ENCODE data around the gene MYF5.

The MYF5 gene

GRCh38 chr12:80713419-80713818 lies 3.3 kb upstream of the MYF5 start:
- Mint-ChIP-seq H3K4me1 (no peaks in the 10 kb centered on the region), H3K36me3 (ENCODE audit: low read depth) (no peaks in the 10 kb centered on the region), H3K27ac (no peak overlapping the region), H3K4me3 (no peak overlapping the region), H3K27me3 (peaks cover 55% of the 10 kb centered on the region), H3K9me3 (no peaks in the 10 kb centered on the region)
- no peak for ATAC-seq
- no peak for DNase-seq

GRCh38 chr12:80714055-80714454 lies 2.7 kb upstream of the MYF5 start:
- Mint-ChIP-seq H3K9me3 (no peaks in the 10 kb centered on the region), H3K27ac (no peak overlapping the region), H3K4me1 (no peaks in the 10 kb centered on the region), H3K36me3 (ENCODE audit: low read depth) (no peaks in the 10 kb centered on the region), H3K4me3 (no peak overlapping the region), H3K27me3 (peaks cover 48% of the 10 kb centered on the region)
- DNase-seq (no peak), ATAC-seq (no peak)

GRCh38 chr12:80714846-80715245 lies 1.9 kb upstream of the MYF5 start:
- ATAC-seq (no peak), DNase-seq (no peak)
- no peaks in the 10 kb centered on the region for H3K36me3 Mint-ChIP-seq (ENCODE audit: low read depth)
- no peaks in the 10 kb centered on the region for H3K9me3 Mint-ChIP-seq
- H3K27me3 Mint-ChIP-seq, result peaks cover 40% of the 10 kb centered on the region
- H3K27ac Mint-ChIP-seq, result no peak overlapping the region
- H3K4me3 Mint-ChIP-seq, result no peak overlapping the region
- no peaks in the 10 kb centered on the region for H3K4me1 Mint-ChIP-seq

- Mint-ChIP-seq H3K4me3 (no peak overlapping the region), H3K27ac (no peak overlapping the region), H3K9me3 (no peaks in the 10 kb centered on the region), H3K4me1 (no peaks in the 10 kb centered on the region), H3K36me3 (ENCODE audit: low read depth) (no peaks in the 10 kb centered on the region), H3K27me3 (peaks cover 32% of the 10 kb centered on the region)
- ATAC-seq, result no peak
- no peak for DNase-seq
These were observed 931 bp upstream of the MYF5 start for GRCh38 chr12:80715713-80716249.

GRCh38 chr12:80717856-80718255 lies 1.1 kb downstream of the MYF5 start:
- H3K36me3 Mint-ChIP-seq (ENCODE audit: low read depth), result no peaks in the 10 kb centered on the region
- no peaks in the 10 kb centered on the region for H3K9me3 Mint-ChIP-seq
- no peak overlapping the region for H3K27ac Mint-ChIP-seq
- no peak overlapping the region for H3K4me3 Mint-ChIP-seq
- DNase-seq (no peak), ATAC-seq (no peak)
- peaks cover 28% of the 10 kb centered on the region for H3K27me3 Mint-ChIP-seq
- no peaks in the 10 kb centered on the region for H3K4me1 Mint-ChIP-seq

DNA sequence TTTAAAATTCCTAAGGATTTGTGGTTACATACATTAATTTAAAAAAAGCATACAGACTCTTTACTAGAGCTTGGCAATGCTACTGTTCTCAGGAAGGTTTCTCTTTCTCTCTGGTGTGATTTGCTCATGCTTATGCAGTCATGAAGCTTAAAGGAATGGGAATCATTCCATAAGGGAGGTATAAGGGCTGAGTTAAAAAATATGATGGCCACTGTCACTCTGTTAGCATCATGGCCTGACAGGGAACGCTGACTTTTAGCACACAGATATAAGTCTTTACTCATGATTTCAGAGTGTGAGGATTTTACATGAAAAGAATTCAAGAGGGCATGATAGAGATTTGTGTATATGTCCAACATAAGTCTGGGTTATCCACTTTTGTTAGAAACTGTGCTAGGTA lies 3.8 kb downstream of the MYF5 start:
- Mint-ChIP-seq H3K27ac (no peak overlapping the region), H3K9me3 (no peaks in the 10 kb centered on the region), H3K36me3 (ENCODE audit: low read depth) (no peaks in the 10 kb centered on the region), H3K4me1 (no peaks in the 10 kb centered on the region), H3K4me3 (no peak overlapping the region), H3K27me3 (peaks cover 15% of the 10 kb centered on the region)
- DNase-seq (no peak), ATAC-seq (no peak)

- no peaks in the 10 kb centered on the region for H3K36me3 Mint-ChIP-seq (ENCODE audit: low read depth)
- ATAC-seq (no peak), DNase-seq (no peak)
- H3K27me3 Mint-ChIP-seq, result peaks cover 7% of the 10 kb centered on the region
- no peaks in the 10 kb centered on the region for H3K4me1 Mint-ChIP-seq
- no peak overlapping the region for H3K27ac Mint-ChIP-seq
- no peaks in the 10 kb centered on the region for H3K9me3 Mint-ChIP-seq
- no peak overlapping the region for H3K4me3 Mint-ChIP-seq
These were observed 4.6 kb downstream of the MYF5 start for GRCh38 chr12:80721326-80721725.

GRCh38 chr12:80745851-80746505 lies 29.3 kb downstream of the MYF5 start:
- Mint-ChIP-seq H3K4me1 (no peaks in the 10 kb centered on the region), H3K36me3 (ENCODE audit: low read depth) (no peaks in the 10 kb centered on the region), H3K4me3 (no peak overlapping the region), H3K27ac (no peak overlapping the region), H3K9me3 (no peaks in the 10 kb centered on the region), H3K27me3 (no peaks in the 10 kb centered on the region)
- DNase-seq (no peak), ATAC-seq (no peak)

GRCh38 chr12:80747800-80748199 lies 31.1 kb downstream of the MYF5 start:
- DNase-seq (no peak), ATAC-seq (no peak)
- Mint-ChIP-seq H3K4me1 (no peaks in the 10 kb centered on the region), H3K4me3 (no peak overlapping the region), H3K27ac (no peak overlapping the region), H3K36me3 (ENCODE audit: low read depth) (no peaks in the 10 kb centered on the region), H3K27me3 (no peaks in the 10 kb centered on the region), H3K9me3 (no peaks in the 10 kb centered on the region)

DNA sequence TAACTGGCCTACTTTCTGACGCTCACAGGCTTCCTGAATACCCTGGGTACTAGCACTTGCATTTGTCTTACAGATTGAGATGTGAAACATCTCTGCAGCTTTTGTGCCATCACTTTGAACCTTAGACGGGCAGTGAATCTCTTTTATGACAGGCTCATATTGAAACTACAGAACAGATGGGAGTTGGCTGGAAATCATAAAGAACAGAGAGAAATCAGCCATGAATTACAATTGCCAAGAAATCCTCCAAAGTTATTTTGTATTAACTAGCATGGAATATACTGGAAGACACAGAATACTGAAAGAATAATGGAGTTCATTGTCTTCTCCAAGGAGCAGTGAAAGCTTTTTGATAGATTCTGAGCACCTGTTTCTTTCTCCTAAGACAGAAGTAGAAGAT lies 32.7 kb downstream of the MYF5 start:
- H3K27me3 Mint-ChIP-seq, result no peaks in the 10 kb centered on the region

DNA sequence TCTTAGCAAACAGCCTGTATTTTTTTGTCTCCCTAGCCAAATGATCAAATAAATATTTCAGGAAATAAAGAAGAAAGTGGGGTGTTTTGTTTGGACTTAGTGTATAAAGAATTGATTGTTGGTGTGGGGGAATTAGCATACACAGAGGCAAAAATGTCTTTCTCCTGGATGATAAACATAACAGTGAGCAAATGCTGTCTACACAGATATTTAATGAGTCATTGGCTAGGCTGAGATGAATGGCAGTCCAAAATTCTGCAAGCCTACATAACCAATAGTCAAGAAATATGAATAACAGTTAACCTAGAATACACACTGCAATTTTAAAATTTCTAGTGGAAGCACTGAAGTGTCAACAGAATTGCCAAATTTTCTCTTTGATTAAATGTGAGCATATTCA lies 35.8 kb downstream of the MYF5 start:
- Mint-ChIP-seq H3K27ac (no peak overlapping the region), H3K9me3 (peaks cover 8% of the 10 kb centered on the region), H3K27me3 (no peaks in the 10 kb centered on the region), H3K4me1 (no peaks in the 10 kb centered on the region), H3K4me3 (no peak overlapping the region), H3K36me3 (ENCODE audit: low read depth) (no peaks in the 10 kb centered on the region)
- DNase-seq, result no peak
- no peak for ATAC-seq

More for the DNA sequence above, 32.7 kb downstream of the MYF5 start:
- ATAC-seq (no peak), DNase-seq (no peak)
- Mint-ChIP-seq H3K27ac (no peak overlapping the region), H3K36me3 (ENCODE audit: low read depth) (no peaks in the 10 kb centered on the region), H3K4me1 (no peaks in the 10 kb centered on the region), H3K4me3 (no peak overlapping the region), H3K9me3 (peaks cover 4% of the 10 kb centered on the region)

DNA sequence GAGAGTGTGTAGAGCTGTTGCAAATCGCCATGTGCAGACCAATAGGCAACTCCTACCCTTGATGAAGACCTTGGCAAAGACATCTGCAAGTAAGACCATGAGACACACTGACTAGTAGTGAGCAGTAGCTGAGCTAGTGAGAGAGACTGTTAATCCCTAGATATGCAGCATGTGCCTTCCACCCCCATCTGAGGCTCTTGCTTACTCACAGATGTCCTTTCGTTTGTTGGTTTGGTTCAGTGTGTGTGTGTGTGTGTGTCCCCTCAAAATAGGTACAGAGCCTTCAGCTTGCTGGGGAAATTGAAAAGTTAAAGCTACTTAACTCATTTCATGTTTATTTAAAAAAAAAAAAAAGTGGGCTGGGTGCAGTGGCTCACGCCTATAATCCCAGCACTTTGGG lies 37.6 kb downstream of the MYF5 start:
- Mint-ChIP-seq H3K9me3 (peaks cover 8% of the 10 kb centered on the region), H3K4me1 (no peaks in the 10 kb centered on the region), H3K36me3 (ENCODE audit: low read depth) (no peaks in the 10 kb centered on the region), H3K27me3 (no peaks in the 10 kb centered on the region), H3K27ac (no peak overlapping the region), H3K4me3 (no peak overlapping the region)
- ATAC-seq (no peak), DNase-seq (no peak)

GRCh38 chr12:80756875-80757274 lies 40.2 kb downstream of the MYF5 start:
- DNase-seq (no peak), ATAC-seq (no peak)
- Mint-ChIP-seq H3K4me3 (no peak overlapping the region), H3K4me1 (no peaks in the 10 kb centered on the region), H3K9me3 (peaks cover 8% of the 10 kb centered on the region), H3K36me3 (ENCODE audit: low read depth) (no peaks in the 10 kb centered on the region), H3K27me3 (no peaks in the 10 kb centered on the region), H3K27ac (no peak overlapping the region)

GRCh38 chr12:80761838-80762237 lies 45.1 kb downstream of the MYF5 start:
- no peak overlapping the region for H3K27ac Mint-ChIP-seq
- ATAC-seq (no peak), DNase-seq (no peak)
- H3K9me3 Mint-ChIP-seq, result peaks cover 3% of the 10 kb centered on the region
- H3K27me3 Mint-ChIP-seq, result no peaks in the 10 kb centered on the region
- no peaks in the 10 kb centered on the region for H3K36me3 Mint-ChIP-seq (ENCODE audit: low read depth)
- H3K4me1 Mint-ChIP-seq, result no peaks in the 10 kb centered on the region
- H3K4me3 Mint-ChIP-seq, result no peak overlapping the region

- Mint-ChIP-seq H3K4me3 (no peak overlapping the region), H3K27ac (no peak overlapping the region), H3K4me1 (no peaks in the 10 kb centered on the region), H3K9me3 (no peaks in the 10 kb centered on the region), H3K27me3 (no peaks in the 10 kb centered on the region), H3K36me3 (ENCODE audit: low read depth) (no peaks in the 10 kb centered on the region)
- no peak for DNase-seq
- ATAC-seq, result no peak
These were observed 47.2 kb downstream of the MYF5 start for GRCh38 chr12:80763874-80764273.

- Mint-ChIP-seq H3K36me3 (ENCODE audit: low read depth) (no peaks in the 10 kb centered on the region), H3K9me3 (no peaks in the 10 kb centered on the region)
These were observed 49.5 kb downstream of the MYF5 start for GRCh38 chr12:80766210-80766609.

More at GRCh38 chr12:80766210-80766609, 49.5 kb downstream of the MYF5 start:
- Mint-ChIP-seq H3K4me1 (no peaks in the 10 kb centered on the region), H3K27ac (no peak overlapping the region), H3K4me3 (no peak overlapping the region), H3K27me3 (no peaks in the 10 kb centered on the region)
- no peak for DNase-seq
- no peak for ATAC-seq

Measured in activated naive CD8-positive, alpha-beta T cell treated with anti-CD3 and anti-CD28 coated beads, Interleukin-2, amount 50 U/mL, for 24 hours (primary cell).